Activated T-cell treated with anti-CD3 and anti-CD28 coated beads, Interleukin-2, amount 50 U/mL, for 24 hours (primary cell): ENCODE results near the gene AKT3.
"Not testable (repeated sequence)": the region's sequence is repeated elsewhere in the genome, so short reads cannot be mapped to it uniquely, and the experiment has no call there.

ENCODE experiments used
- DNase-seq: peaks from one replicate; pipeline ENCODE4 v3.0.0-alpha.2; 2020
- H3K27ac Mint-ChIP-seq: 2 replicates; pipeline ENCODE4 v1.8.0; 2020; ENCODE audit warnings: mild to moderate bottlenecking, mixed read lengths
- H3K27me3 Mint-ChIP-seq: 2 replicates; pipeline ENCODE4 v1.8.0; 2020; ENCODE audit warnings: mixed read lengths
- H3K36me3 Mint-ChIP-seq: 2 replicates; pipeline ENCODE4 v1.8.0; 2020; ENCODE audit warnings: low read depth, mixed read lengths
- H3K4me1 Mint-ChIP-seq: 2 replicates; pipeline ENCODE4 v1.8.0; 2020; ENCODE audit warnings: low read depth, mixed read lengths
- H3K4me3 Mint-ChIP-seq: 2 replicates; pipeline ENCODE4 v1.8.0; 2020; ENCODE audit warnings: mild to moderate bottlenecking, moderate library complexity, mixed read lengths
- H3K9me3 Mint-ChIP-seq: 2 replicates; pipeline ENCODE4 v1.8.0; 2020; ENCODE audit warnings: mixed read lengths

AKT3 gene

DNA sequence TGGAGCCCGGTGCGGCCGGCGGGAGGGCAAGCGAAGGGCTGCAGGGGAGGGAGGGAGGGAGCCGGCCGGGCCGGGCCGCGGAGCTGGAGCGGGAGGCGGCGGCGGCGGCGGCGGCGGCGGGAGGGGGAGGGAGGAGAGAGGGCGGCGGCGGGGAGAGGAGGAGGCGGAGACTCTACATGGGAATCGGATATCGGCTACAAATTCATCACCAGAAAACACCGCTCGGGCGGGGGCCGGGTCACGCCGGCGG is at the start of gene AKT3:
TSS of gene AKT3 (minus strand) at position 42 of the 250 bp plus-strand sequence. CDS start 7,073 bp downstream, outside the sequence.
- H3K4me3 Mint-ChIP-seq: peak within 1 kb of the TSS; percentile 91
- H3K9me3 Mint-ChIP-seq: no peaks in the 10 kb centered on the region
- H3K36me3 Mint-ChIP-seq: peaks cover 4% of the 10 kb centered on the region
- peaks cover 51% of the 10 kb centered on the region for H3K4me1 Mint-ChIP-seq
- H3K27me3 Mint-ChIP-seq: no peaks in the 10 kb centered on the region
- DNase-seq: no peak
- H3K27ac Mint-ChIP-seq: peak within 1 kb of the TSS; percentile 95

DNA sequence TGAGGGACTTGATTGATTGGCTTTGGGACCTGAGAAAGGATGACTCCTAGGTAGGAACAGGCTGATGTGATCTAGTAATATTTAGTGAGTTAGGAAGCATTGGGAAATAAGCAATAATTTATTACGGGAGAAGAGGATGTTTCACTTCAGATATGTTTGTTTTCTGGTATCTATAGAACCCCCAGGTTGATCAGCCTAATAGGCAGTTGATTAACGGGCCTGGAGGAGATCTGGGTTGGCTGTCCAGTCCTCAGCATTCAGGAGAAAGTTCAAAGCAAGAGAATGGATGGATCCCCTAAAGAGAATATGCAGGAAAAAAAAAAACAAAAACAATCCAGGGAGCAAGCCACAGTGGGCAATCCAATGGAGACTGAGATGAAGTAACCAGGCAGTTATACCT is 48.2 kb upstream of the AKT3 start:
- Mint-ChIP-seq H3K36me3 (no peaks in the 10 kb centered on the region), H3K4me1 (no peaks in the 10 kb centered on the region), H3K9me3 (no peaks in the 10 kb centered on the region), H3K27ac (no peak overlapping the region), H3K27me3 (peaks cover 6% of the 10 kb centered on the region), H3K4me3 (no peak overlapping the region)
- DNase-seq: no peak

DNA sequence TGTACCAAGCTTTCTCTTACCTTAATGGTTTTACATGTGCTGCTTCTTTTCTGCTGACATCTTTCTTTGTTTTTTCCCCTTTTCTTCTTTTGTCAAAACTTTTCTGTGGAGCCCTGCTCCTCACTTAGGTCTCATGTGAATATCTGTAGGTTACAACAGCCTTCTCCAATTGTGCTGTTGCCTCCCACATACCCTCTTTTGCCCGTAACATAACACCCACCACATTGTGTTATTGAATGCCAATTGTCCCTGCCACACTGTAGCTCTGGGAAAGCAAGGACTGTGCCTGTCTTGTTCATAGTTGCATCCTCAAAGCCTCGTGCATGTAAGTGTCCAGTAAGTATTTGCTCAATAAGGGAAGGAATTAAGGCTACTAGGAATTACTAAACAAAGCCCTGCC is 46.3 kb upstream of the AKT3 start:
- no peaks in the 10 kb centered on the region for H3K36me3 Mint-ChIP-seq
- peaks cover 6% of the 10 kb centered on the region for H3K27me3 Mint-ChIP-seq
- H3K9me3 Mint-ChIP-seq: no peaks in the 10 kb centered on the region
- H3K27ac Mint-ChIP-seq: no peak overlapping the region
- H3K4me1 Mint-ChIP-seq: no peaks in the 10 kb centered on the region
- H3K4me3 Mint-ChIP-seq: no peak overlapping the region
- no peak for DNase-seq

DNA sequence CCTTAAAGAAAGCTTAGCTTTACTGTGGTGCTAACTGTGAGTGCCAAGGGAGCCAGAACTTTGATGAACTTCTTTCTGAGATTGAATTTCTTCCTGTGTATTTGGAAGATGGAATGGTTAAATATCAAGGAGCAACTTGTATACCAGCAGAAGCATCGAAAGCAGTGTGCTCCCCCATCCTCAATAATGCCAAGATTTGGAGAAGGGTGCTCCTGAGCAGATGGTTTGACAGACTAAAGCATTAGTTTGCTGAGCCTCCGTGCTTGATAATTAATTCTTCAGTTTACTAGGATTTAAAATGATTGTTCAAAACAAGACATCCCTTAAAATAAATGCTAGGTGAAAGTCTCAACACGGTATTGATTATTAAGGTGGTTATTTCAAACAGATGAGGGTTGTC is 42.4 kb upstream of the AKT3 start:
- no peak for DNase-seq
- Mint-ChIP-seq H3K36me3 (no peaks in the 10 kb centered on the region), H3K4me1 (no peaks in the 10 kb centered on the region), H3K27me3 (peaks cover 2% of the 10 kb centered on the region), H3K4me3 (no peak overlapping the region), H3K9me3 (no peaks in the 10 kb centered on the region), H3K27ac (no peak overlapping the region)

DNA sequence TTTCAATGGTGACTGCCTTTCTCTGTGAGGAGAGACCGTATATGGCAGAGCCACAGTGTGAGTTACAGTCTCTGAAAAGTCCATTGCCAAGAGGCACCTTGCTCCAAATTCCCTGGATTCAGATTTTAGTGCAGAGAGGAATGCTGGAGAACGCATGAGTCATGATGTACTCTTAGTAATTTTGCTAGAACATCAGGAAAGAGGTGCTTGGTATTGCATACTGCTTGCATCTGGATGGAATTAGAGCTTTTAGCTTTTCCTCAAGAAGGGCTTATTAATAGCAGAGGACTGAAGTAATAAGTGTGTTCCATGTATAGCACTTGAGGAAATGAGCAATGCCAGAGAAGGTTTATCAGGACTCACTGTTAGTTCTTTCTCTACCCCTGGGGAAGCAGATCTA is 40.5 kb upstream of the AKT3 start:
- no peak for DNase-seq
- Mint-ChIP-seq H3K4me1 (no peaks in the 10 kb centered on the region), H3K9me3 (no peaks in the 10 kb centered on the region), H3K4me3 (no peak overlapping the region), H3K36me3 (no peaks in the 10 kb centered on the region), H3K27ac (no peak overlapping the region), H3K27me3 (peaks cover 4% of the 10 kb centered on the region)

DNA sequence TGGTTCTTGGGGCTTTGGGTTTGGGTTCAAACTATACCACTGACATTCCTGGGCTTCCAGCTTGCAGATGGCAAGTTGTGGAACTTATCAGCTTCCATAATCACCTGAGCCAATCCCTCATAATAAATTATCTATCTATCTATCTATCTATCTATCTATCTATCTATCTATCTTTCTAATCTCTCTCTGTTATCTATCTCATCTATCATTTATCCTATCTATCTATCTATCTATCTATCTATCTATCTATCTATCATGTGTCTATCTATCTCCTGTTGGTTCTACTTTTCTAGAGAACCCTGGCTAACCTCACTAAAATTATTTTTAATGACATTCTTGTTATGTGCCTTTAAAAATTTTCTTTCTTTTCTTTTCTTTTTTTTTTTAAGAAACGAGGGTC is 35.8 kb upstream of the AKT3 start:
- H3K4me1 Mint-ChIP-seq: no peaks in the 10 kb centered on the region
- no peaks in the 10 kb centered on the region for H3K9me3 Mint-ChIP-seq
- no peak overlapping the region for H3K27ac Mint-ChIP-seq
- H3K27me3 Mint-ChIP-seq: peaks cover 4% of the 10 kb centered on the region
- no peaks in the 10 kb centered on the region for H3K36me3 Mint-ChIP-seq
- H3K4me3 Mint-ChIP-seq: no peak overlapping the region
- DNase-seq: no peak

DNA sequence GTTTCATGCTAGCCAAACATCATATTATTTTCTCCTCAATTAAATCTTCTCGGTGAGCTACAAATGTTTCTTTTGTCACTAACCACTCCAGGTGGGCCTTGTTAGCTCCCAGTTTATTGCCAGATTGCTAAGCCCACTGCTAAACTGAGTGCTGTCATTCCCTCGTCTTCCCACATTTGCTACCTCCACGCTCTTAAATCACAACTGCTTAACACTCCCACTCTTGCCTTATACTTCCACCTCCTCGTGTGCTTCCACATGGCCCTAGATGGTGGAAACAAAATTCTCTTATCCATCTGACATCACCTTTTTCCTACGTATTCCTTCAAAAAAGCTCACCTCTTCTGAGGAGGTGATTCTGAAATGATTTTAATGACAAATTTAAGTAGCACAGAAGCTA is 34.6 kb upstream of the AKT3 start:
- Mint-ChIP-seq H3K27me3 (peaks cover 4% of the 10 kb centered on the region), H3K36me3 (no peaks in the 10 kb centered on the region), H3K4me1 (no peaks in the 10 kb centered on the region)

DNA sequence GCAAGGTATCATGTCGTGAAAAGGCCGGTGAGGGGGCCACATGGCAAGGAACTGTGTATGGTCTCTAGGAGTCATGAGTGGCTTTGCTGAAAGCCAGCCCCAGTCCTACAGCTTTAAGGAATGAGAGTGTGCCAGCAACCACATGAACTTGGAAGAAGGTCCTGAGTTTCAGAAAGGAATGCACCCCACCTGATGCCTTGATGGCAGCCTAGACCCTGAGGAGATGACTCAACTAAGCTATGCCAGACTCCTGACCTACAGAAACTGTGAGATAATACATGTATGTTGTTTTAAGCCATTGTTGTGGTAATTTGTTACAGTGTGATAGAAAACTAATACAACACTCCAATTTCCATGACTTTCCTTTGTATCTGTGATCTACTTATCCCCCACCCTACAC is 33.5 kb upstream of the AKT3 start:
- peaks cover 4% of the 10 kb centered on the region for H3K27me3 Mint-ChIP-seq
- H3K27ac Mint-ChIP-seq: no peak overlapping the region
- H3K4me3 Mint-ChIP-seq: no peak overlapping the region
- no peaks in the 10 kb centered on the region for H3K36me3 Mint-ChIP-seq
- DNase-seq: no peak
- no peaks in the 10 kb centered on the region for H3K9me3 Mint-ChIP-seq
- no peaks in the 10 kb centered on the region for H3K4me1 Mint-ChIP-seq

More for the DNA sequence above, 34.6 kb upstream of the AKT3 start:
- no peak for DNase-seq
- H3K4me3 Mint-ChIP-seq: no peak overlapping the region
- H3K27ac Mint-ChIP-seq: no peak overlapping the region
- H3K9me3 Mint-ChIP-seq: no peaks in the 10 kb centered on the region

DNA sequence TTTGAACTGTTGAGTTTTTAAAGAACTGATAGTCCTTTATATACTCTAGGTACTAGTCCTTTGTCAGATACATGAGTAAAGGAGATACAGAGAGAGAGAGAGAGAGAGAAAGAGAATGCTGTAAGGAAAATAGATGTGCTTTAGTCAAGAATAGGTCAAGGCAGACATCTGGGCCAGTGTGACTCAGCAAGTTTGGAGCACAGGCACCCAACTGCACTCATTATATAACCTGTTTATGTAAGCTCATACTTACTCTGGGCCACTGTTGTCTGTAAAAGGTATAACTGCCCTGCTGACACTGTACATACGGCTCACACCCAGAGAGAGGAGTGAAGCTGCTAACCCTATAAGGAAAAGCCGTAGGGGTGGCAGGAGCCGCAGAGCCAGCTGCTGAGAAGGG is 32.2 kb upstream of the AKT3 start:
- Mint-ChIP-seq H3K4me1 (no peaks in the 10 kb centered on the region), H3K27me3 (peaks cover 4% of the 10 kb centered on the region), H3K4me3 (no peak overlapping the region), H3K9me3 (no peaks in the 10 kb centered on the region), H3K36me3 (no peaks in the 10 kb centered on the region), H3K27ac (no peak overlapping the region)
- DNase-seq: no peak

DNA sequence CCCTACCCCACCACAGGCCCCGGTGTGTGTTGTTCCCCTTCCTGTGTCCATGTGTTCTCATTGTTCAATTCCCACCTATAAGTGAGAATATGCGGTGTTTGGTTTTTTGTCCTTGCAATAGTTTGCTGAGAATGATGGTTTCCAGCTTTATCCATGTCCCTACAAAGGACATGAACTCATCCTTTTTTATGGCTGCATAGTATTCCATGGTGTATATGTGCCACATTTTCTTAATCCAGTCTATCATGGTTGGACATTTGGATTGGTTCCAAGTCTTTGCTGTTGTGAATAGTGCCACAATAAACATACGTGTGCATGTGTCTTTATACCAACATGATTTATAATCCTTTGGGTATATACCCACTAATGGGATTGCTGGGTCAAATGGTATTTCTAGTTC is 27.0 kb upstream of the AKT3 start:
- not testable (repeated sequence) for DNase-seq, H3K4me1 Mint-ChIP-seq, H3K36me3 Mint-ChIP-seq, H3K27ac Mint-ChIP-seq, H3K27me3 Mint-ChIP-seq, H3K4me3 Mint-ChIP-seq
- H3K9me3 Mint-ChIP-seq: peaks cover 15% of the 10 kb centered on the region

DNA sequence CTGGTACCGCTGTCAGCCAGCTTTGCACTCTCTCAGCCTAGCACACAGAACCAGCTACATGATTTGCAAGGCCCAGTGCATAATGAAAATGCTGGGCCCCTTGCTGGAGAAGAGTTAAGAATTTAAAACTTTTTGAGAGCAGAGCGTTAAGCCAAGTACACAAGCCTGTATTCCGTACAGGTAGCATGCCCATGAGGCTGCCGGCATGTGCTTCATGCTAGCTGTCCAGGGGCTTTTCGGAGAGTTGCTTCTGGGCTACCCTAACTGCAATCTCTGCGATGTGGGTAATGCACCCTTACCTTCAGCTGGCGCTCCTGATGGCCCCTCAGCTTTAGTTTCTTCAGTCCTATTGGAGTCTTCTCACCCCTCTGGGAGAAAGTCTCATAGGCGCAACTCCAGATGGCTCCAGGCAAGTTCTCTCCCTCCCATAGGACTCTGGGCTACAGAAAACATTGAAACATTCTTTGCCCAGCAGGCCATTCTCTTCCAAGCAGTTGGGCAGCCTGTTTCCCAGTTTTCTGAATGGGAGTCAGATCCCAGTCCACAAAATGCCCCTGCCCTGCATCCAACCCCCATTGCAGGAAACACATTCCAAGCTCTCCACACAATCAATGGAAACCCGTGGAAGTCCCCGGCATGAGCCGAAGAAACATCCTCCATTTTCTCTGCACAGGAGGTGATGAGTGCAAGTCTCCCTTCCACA is 5.7 kb upstream of the AKT3 start:
- no peak for DNase-seq
- Mint-ChIP-seq H3K27me3 (peaks cover 23% of the 10 kb centered on the region), H3K4me3 (no peak overlapping the region)

DNA sequence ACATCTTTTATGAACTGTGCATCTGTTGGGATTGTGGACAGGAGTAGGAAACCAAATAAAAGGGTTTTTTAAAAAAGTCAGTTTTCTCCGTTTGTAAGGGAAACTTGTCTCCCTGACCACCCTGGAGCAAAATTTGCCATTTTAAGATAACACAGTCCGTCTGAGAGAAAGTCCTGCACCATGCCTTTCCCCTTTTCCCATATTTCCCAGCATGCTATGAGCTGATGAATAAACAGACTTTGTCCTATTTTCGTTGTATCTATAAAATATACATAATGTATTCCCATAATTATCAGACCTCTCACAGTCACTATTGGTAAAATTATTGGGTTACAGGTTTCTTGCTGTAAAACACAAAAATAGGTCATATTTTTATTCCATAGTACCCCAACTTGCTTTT is 1.7 kb upstream of the AKT3 start:
- H3K4me1 Mint-ChIP-seq: peaks cover 40% of the 10 kb centered on the region

More for the DNA sequence above, 5.7 kb upstream of the AKT3 start:
- no peaks in the 10 kb centered on the region for H3K9me3 Mint-ChIP-seq
- peaks cover 25% of the 10 kb centered on the region for H3K4me1 Mint-ChIP-seq
- H3K36me3 Mint-ChIP-seq: no peaks in the 10 kb centered on the region
- no peak overlapping the region for H3K27ac Mint-ChIP-seq

DNA sequence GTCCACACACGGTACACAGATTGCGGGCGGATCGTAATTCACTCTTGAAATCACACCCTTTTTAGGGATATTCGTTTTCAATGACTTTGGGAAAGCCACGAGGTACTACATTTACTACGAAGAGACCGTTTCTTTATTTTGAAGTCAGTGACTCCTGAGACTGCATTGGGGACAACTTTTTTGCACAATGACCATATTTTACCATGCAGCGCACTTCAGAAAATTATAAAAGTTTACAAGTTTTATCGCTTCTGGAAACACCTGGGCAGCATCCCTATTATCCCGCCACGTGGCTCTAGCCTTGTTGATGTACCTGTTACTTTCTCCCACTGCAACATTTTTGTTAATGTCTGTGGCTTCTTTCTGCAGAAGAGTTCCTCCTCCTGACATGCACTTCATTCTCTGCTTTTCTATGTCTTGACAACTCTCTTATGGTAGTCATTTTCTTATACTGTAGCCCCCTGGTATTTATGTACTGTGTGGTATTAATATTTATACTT is 1.3 kb upstream of the AKT3 start:
- Mint-ChIP-seq H3K27me3 (peaks cover 3% of the 10 kb centered on the region), H3K27ac (peak overlapping the region; percentile 94), H3K9me3 (no peaks in the 10 kb centered on the region), H3K4me3 (peak overlapping the region; percentile 84), H3K4me1 (peaks cover 44% of the 10 kb centered on the region), H3K36me3 (peaks cover 4% of the 10 kb centered on the region)
- no peak for DNase-seq

More for the DNA sequence above, 1.7 kb upstream of the AKT3 start:
- no peak for DNase-seq
- Mint-ChIP-seq H3K27ac (peak overlapping the region; percentile 94), H3K36me3 (peaks cover 4% of the 10 kb centered on the region), H3K4me3 (peak overlapping the region; percentile 84), H3K9me3 (no peaks in the 10 kb centered on the region), H3K27me3 (peaks cover 3% of the 10 kb centered on the region)

DNA sequence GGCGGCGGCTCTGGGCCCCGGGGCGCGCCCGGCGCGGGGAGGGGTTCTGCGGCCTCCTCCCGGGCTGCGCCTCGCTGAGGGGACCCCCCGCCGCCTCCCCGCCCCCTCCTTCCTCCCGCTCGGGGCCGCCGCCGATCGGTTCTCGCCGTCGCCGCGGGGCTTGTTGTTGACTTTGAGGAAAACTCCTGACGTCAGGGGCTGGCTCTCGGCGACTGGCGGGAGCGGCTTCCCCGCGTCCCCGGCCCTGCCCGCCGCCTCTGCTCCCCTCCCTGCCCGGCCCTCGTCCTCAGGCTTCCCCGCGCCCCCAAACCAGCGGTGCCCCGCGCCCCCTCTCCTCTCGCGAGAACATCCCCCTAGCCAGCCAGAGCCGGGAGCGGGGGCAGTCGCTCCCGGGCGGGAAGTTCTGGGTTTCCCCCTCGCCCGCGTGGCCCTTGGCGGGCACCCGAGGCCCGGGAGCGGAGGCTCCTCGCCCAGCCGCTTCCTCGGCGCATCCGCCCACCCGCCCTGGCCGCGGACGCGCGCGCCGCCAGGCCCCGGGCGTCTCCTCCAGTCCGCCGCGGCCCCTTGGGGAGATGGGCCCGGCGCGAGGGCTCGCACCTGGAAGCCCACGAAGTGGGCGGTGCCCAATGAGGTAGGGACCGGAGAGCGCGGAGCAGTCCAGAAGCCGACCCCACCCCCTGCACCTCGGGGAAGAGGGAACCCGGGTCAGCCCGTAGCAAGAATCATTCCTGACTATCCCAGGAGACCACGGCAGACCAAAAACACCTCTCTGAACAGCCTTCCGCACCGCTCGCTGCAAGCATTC is 611 bp upstream of the AKT3 start:
- Mint-ChIP-seq H3K9me3 (no peaks in the 10 kb centered on the region), H3K27me3 (no peaks in the 10 kb centered on the region), H3K4me1 (peaks cover 49% of the 10 kb centered on the region), H3K27ac (peak overlapping the region; percentile 94), H3K36me3 (peaks cover 4% of the 10 kb centered on the region), H3K4me3 (peak overlapping the region; percentile 84)
- peak; percentile 88 for DNase-seq
